H7 (cell line): ENCODE results near the gene SORCS2. TPM values are rescaled to one million over a fixed set of nuclear protein-coding genes. Genes with fewer than 3 reads are reported as not detected.

Source experiments
- DNase-seq: peaks from one replicate; pipeline ENCODE4 v3.0.0; 2012
- H3K27me3 ChIP-seq: 2 replicates; pipeline ENCODE4 v1.6.0; 2011; ENCODE audit warnings: mild to moderate bottlenecking, low read length; ENCODE audit not compliant: control insufficient read depth, insufficient read depth
- H3K36me3 ChIP-seq: replicated peaks from 2 replicates; pipeline ENCODE4 v1.5.1; 2011; ENCODE audit warnings: low read length; ENCODE audit not compliant: control insufficient read depth, insufficient read depth
- H3K4me3 ChIP-seq: 2 replicates; pipeline ENCODE4 v1.5.1; 2011; ENCODE audit warnings: low read depth, mild to moderate bottlenecking, control low read depth, low read length, moderate library complexity; ENCODE audit not compliant: insufficient read depth
- total RNA-seq: library from RNA; depleted of rRNA; stranded (reverse); fragments of >200 nt; shearing (Covaris generic); gene quantifications from 2 replicates; pipeline ENCODE4 v1.2.3, GENCODE V29; 2014

The SORCS2 gene
- total RNA-seq, 1 experiment from 2014 or later = 2.0 TPM

DNA sequence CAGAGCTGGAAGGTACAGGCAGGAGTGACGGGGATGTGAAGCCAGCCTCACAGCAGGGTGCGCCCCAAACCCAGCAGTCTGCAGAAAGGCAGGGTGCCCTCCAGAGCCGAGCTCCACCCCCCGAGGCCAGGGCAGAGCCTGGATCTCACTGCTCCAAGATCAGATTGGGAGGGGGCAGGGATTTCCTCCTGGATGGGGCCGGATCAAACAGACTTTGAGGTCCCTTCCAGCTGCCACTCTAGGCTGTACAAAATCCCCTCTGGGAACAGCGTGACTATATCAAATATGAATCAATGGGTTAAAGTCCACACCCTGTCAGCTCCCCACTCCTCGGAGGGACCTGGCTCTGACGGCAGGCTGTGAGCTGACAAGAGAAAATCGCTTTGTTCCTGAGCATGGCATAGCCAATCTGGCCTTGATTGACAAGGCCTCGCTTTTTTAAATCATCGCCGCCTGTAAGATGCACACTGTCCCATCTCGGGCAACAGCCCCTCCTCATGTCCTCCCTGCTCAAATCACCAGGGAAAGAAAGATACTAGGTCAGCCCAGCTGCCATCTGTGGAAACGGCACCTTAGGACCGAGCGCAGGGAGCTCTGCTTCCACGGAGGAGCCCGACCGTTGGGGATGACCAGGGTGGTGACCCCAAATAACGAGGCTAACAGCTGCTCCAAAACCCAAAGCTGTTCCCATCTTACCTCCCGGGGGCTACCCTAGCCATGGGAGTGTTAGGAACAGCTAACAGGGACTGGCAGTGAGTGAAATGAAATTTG lies 202.5 kb downstream of the SORCS2 start:
- H3K27me3 ChIP-seq = no peaks in the 10 kb centered on the region
- H3K36me3 ChIP-seq = no peaks in the 10 kb centered on the region
- no peak overlapping the region for H3K4me3 ChIP-seq
- peak; percentile 33 for DNase-seq

DNA sequence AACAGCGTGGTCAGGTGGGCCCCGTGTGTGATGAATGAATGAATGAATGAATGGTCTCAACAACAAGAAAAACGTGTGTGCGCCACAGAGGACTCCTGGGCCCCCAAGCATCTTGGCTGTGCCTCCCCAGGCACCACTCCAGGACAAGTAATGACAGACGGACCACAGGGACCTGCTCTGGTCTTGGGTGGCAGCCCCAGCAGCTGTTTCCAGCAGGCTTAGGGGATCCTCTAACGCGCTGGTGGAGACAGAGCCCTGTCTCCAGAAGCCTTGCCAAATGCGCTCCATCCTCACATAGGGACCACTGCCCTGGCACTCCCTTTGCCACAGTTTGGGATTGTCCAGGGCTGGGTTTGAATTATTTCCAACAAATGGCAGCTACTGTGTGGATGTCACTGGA lies 203.3 kb downstream of the SORCS2 start:
- Histone ChIP-seq H3K4me3 (no peak overlapping the region), H3K27me3 (no peaks in the 10 kb centered on the region), H3K36me3 (no peaks in the 10 kb centered on the region)
- DNase-seq = no peak

DNA sequence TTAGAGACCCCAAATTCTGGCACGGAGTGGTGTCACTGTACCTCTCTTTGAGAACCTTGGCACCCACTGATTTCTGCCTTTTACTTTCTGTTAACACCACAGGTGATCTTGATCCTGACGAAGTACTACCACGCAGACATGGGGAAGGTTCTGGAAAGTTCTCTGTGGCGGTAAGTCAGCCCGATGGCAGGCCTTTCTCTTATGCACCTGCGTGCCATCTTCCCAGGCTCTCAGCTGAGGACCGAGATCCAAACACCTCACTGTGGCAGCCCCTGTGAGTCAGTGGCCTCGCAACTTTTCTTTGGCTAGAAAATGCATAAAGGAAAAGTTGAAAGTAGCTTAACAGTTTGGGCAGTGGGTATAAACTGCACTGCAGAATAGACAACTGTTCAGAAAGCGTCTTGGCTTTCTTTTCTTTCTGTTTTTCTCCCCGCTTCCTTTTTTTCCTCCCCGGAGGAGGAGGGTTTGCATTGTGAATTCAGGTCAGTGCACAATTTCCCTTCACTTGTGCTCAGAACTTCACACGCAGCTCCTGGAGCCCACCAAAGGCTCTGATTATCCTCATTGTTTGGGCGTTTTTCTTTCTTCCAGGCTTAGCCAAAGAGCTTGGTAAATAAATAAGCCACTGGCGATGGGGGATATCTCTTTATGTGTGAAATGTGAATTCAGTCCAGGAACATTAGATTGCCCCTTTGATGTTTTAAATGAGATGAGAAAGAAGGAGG lies 204.0 kb downstream of the SORCS2 start:
- H3K27me3 ChIP-seq = no peaks in the 10 kb centered on the region
- DNase-seq = no peak
- H3K36me3 ChIP-seq = no peaks in the 10 kb centered on the region
- no peak overlapping the region for H3K4me3 ChIP-seq

DNA sequence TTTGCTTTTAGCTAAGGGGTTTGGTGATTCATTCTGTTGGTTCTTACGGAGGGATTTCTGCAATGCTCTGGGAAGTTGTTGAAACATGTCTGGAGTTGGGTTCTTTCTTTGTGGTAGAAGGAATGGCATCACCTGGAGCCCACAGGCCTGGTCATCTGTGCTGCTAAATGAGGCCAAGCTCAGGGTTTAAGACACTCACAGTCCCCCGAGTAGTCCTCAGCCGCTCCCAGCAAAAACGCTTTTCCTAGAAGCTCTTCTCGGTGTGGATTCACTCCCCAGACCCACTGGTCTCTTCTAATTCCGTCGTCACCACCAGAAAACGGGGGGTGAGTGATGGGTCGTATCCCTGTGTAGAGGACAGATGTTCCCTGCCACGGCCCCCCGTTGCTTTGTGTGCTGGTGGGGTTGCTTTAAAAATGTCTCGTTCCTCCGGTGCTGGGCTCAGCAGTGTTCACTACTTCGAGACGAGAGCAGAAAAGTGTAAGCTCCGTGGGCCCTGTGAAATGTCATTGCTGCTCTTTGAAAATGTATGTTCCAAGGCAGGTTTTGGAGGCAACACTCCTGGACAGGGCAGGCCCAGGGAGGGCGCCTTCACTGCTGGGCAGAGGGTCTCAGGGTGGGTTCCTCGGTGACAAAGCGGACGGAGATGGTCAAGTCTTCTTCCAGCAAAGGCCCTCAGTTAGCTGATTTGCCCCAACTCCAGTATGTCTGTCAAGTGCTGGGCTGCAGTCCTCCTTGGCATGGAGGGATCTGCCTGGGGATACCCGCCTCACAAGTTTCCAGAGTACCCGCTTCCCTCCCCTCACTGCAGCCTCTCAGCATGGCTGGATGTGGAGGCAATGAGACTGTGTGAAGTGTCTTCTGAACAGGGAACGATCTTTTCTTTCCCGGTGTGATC lies 205.1 kb downstream of the SORCS2 start:
- H3K4me3 ChIP-seq = no peak overlapping the region
- no peaks in the 10 kb centered on the region for H3K27me3 ChIP-seq
- H3K36me3 ChIP-seq = no peaks in the 10 kb centered on the region
- no peak for DNase-seq

DNA sequence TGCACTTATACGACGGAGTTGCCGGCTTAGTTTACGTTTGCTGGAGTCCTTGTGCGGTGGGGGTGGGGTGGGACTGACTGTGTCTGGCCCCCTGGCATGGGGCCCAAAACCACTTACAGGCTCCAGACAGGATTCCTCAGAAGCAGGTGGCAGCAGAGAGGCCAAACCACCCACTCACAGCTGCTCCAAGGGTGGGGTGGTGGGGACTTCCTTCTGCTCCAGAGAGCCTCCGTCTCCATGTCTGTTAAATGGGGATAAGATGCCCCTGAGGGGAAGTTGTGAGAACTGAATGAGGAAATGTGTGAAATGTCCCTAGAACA lies 205.7 kb downstream of the SORCS2 start:
- H3K27me3 ChIP-seq = no peaks in the 10 kb centered on the region
- no peak for DNase-seq
- H3K36me3 ChIP-seq = no peaks in the 10 kb centered on the region
- no peak overlapping the region for H3K4me3 ChIP-seq

DNA sequence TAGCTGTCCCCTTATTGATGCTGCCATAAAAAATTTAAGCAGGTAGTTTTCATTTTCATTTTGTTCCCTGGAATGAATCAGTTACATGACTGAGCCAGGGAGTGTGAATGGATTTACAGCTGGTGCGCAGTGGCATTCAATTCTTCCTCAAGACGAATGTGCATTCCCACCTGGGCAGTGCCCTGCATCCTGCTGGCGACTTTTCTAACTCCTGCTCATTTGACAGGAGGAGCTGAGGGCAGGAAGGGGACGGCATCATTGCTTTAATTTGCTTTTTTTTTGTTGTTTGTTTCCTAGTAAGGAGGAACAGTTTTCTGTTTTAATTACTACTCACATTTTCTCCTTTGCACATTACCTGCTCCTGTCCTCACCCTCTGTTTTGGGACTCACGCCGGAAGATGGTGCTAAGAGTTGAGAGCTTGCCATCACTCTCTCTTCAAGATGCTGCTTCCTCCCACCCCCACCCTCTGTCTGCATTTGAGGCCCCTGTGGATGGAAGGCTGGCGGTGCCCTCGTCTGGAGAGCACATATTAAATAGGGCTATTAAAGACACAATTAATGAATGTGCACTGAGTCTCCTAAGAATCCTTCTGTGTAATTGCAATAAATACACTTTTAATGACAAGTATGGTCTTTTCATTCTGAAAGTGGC lies 206.6 kb downstream of the SORCS2 start:
- Histone ChIP-seq H3K27me3 (no peaks in the 10 kb centered on the region), H3K4me3 (no peak overlapping the region), H3K36me3 (no peaks in the 10 kb centered on the region)
- DNase-seq = peak; percentile 15

DNA sequence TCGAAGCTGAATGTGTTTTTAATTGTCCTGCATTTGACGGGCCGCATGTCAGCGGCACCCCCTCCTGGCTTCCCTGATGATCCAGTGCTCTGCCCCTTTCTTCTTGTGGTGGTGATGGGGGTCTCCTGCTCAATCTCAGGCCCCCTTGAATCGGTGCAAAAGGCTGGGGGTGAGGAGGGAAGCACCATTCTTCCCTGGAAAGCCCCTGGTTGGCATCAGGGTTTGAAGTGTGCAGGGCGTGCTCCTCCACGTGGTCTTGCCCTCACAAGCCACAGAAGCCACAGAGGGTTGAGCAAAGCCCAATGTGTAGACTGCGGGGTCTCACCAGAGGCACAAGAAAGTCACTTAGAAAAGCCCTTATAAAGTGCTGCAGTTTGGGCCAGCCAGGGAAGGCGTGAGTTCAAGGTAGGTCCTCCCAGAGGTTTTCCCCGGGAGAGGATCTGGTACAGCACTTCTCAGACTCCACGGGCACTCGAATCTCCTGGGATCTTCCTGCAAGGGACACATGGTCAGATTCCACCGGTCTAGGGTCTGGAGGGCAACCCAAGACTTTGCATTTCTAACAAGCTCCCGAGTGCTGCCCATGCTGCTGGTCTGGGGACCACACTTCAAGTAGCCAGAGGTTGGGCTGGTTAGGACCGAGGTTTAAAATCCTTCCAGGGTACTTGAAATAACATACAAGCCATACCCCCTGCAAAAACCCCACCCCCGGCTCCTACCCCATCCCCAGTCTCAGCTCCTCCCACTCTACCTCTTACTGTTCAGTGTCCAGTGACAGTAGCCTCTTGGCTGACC lies 207.3 kb downstream of the SORCS2 start:
- no peaks in the 10 kb centered on the region for H3K27me3 ChIP-seq
- DNase-seq = peak; percentile 3
- H3K4me3 ChIP-seq = no peak overlapping the region
- no peaks in the 10 kb centered on the region for H3K36me3 ChIP-seq

DNA sequence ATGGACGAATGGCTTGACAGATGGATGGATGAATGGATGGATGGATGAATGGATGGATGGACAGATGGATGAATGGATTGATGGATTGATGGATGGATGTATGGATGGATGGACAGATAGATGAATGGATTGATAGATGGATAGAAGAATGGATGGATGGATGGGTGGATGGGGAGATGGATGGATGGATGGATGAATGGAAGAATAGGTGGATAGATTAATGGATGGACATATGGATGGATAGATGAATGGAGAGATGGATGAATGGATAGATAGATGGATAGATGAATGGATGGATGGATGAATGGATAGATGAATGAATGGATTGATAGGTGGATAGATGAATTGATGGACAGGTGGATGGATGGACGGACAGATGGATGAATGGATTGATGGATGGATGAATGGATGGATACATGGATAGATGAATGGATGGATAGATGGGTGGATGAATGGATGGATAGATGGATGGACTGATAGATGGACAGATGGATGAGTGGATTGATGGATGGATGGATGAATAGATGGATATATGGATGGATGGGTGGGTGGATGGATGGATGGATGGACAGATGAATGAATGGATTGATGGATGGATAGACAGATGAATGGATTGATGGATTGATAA lies 208.4 kb downstream of the SORCS2 start:
- H3K27me3 ChIP-seq = no peaks in the 10 kb centered on the region
- no peaks in the 10 kb centered on the region for H3K36me3 ChIP-seq
- no peak for DNase-seq

DNA sequence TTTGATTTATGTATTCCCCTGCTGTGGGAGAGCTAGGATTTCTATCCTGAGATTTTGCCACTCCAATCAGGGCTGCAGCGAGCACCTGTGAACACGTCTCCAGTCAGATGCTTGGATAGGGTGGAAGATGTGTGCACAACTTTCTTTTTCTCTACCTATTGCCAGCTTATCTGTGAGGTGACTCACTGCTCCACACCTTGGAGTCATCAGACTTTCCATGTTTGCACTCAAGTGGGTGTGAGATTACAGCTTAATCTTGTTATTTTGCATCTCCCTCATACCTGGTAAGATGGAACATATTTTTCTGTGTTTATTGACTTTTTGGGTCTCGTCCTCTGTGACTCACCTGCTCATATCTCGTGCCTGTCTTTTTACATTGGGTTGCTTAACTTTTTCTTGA lies 210.2 kb downstream of the SORCS2 start:
- Histone ChIP-seq H3K4me3 (no peak overlapping the region), H3K36me3 (no peaks in the 10 kb centered on the region), H3K27me3 (no peaks in the 10 kb centered on the region)
- no peak for DNase-seq

More for the DNA sequence above, 208.4 kb downstream of the SORCS2 start:
- H3K4me3 ChIP-seq = no peak overlapping the region

DNA sequence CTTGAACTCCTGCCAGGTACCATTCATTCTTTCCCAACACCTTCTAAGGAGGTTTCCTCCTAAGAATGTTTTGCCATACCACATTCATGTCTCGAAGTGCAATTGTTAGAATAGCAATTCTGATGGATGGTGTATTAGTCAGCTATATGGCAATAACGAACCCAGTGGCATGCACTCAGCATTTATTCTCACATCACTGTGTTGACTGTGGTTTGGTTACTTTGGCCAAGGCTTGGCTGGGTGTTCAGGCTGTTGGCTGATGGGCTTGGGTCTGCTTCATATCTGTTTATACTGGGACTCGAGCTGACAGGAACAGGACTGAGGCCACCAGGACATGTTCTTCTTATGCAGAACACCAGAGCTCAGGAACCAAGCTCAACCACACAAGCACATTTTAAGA lies 210.7 kb downstream of the SORCS2 start:
- no peak for DNase-seq
- Histone ChIP-seq H3K36me3 (no peaks in the 10 kb centered on the region), H3K27me3 (no peaks in the 10 kb centered on the region), H3K4me3 (no peak overlapping the region)

DNA sequence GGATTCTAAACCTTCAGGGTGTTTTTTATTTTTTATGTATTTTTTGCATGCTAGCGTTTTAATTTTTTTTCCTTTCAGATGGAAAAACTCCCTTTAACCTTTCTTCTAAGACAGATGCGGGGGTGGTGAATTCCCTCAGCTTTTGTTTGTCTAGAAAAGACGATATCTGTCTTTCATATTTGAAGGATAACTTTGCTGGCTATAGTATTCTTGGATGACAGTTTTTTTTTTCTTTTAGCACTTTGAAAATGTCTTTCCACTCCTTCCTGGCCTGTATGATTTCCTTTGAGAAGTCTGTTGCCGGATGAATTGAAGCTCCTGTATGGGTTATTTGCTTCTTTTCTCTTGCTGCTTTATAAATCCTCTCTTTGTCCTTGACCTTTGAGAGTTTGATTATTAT lies 215.8 kb downstream of the SORCS2 start:
- no peak for DNase-seq
- Histone ChIP-seq H3K27me3 (peaks cover 10% of the 10 kb centered on the region), H3K36me3 (no peaks in the 10 kb centered on the region), H3K4me3 (no peak overlapping the region)

DNA sequence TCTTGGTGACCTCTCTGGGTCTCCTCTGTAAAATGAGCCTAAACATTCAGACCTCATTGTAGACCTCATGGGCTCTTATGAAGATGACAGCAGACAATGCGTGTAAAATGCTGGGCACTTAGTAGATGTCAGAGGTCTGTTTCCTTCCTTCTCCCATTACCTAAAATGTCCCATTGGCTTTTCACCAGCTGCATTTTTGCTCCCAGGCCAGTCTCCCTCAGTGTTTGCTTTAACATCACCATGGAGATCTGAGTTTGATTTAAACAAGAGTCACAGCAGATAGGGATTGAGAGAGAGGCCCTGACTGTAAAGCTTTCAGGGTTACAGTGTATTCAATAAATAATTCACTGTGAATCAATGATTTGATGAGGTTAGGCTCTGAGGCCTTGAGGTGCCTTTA lies 218.1 kb downstream of the SORCS2 start:
- Histone ChIP-seq H3K27me3 (peaks cover 24% of the 10 kb centered on the region), H3K36me3 (no peaks in the 10 kb centered on the region), H3K4me3 (no peak overlapping the region)
- peak; percentile 1 for DNase-seq

DNA sequence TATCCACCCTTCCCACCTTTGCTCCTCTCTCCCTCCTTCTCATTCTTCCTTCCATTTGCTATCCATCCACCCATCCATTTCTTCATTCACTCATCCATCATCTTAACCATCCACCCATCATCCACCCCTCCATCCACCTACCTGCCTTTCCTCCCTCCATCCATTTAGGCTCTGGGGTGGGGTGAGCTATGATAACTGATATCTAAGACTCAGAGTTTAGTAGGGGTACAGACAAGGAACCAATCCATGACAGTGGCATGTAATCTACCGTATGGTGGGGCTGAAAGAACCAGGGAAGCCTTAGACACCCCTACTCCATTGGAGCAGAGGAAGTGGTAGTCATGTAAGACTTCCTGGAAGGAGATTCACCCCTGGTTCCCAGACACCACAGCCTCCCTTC lies 219.2 kb downstream of the SORCS2 start:
- no peak for DNase-seq
- H3K4me3 ChIP-seq = no peak overlapping the region
- H3K36me3 ChIP-seq = no peaks in the 10 kb centered on the region
- peaks cover 31% of the 10 kb centered on the region for H3K27me3 ChIP-seq
